ENCODE measurements around the gene TTC38.

Gene TTC38

DNA sequence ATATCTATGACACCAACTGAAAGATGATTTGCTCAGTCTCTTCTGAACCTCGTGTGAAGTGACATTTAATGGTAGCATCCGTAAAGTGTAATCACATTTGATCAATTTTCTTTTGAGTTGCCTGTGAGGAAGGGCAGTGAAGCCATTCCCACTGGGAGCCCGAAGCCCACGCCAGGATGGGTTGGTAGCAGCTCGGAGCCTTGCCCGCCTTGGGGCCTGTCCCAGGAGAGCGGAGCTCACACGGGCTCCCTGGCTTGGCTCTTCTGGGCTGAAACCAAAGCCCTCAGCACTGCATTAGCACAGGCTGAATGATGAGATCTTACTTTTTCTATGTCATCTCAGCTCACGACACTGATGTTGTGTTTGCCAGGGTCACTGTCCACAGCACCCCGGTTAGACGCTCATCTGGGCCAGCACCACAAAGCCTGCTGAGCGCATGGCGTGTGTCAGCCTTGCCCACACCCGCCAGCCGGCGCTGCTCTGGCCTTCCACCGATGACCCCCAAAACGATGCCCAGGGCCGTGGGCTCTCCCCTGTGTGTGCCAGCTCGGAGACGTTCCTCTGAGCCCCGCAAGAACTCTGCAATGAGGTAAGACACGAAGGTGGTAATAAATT is 58.4 kb downstream of the TTC38 start:
- POLR2A ChIA-PET: interaction anchor here (0.7 kb wide), 1 partner anchor 13 kb away, joined by 4 read pairs; no protein-coding TSS in a partner anchor
- H3K4me3 ChIP-seq (ENCODE audit: low read depth, low read length): no peak overlapping the region
- DNase-seq (ENCODE audit: low read depth, low spot score): no peak
- TF ChIP-seq, protein P1, sequence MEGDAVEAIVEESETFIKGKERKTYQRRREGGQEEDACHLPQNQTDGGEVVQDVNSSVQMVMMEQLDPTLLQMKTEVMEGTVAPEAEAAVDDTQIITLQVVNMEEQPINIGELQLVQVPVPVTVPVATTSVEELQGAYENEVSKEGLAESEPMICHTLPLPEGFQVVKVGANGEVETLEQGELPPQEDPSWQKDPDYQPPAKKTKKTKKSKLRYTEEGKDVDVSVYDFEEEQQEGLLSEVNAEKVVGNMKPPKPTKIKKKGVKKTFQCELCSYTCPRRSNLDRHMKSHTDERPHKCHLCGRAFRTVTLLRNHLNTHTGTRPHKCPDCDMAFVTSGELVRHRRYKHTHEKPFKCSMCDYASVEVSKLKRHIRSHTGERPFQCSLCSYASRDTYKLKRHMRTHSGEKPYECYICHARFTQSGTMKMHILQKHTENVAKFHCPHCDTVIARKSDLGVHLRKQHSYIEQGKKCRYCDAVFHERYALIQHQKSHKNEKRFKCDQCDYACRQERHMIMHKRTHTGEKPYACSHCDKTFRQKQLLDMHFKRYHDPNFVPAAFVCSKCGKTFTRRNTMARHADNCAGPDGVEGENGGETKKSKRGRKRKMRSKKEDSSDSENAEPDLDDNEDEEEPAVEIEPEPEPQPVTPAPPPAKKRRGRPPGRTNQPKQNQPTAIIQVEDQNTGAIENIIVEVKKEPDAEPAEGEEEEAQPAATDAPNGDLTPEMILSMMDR (IDR thresholded peaks at IDR 0.05; ENCODE audit: insufficient read depth, low read length, missing control alignments): no peak
- CTCF ChIA-PET: interaction anchor here (1.0 to 1.3 kb wide), 4 partner anchors 11 to 332 kb away, joined by 3 to 8 read pairs (median 4); no protein-coding TSS in a partner anchor

DNA sequence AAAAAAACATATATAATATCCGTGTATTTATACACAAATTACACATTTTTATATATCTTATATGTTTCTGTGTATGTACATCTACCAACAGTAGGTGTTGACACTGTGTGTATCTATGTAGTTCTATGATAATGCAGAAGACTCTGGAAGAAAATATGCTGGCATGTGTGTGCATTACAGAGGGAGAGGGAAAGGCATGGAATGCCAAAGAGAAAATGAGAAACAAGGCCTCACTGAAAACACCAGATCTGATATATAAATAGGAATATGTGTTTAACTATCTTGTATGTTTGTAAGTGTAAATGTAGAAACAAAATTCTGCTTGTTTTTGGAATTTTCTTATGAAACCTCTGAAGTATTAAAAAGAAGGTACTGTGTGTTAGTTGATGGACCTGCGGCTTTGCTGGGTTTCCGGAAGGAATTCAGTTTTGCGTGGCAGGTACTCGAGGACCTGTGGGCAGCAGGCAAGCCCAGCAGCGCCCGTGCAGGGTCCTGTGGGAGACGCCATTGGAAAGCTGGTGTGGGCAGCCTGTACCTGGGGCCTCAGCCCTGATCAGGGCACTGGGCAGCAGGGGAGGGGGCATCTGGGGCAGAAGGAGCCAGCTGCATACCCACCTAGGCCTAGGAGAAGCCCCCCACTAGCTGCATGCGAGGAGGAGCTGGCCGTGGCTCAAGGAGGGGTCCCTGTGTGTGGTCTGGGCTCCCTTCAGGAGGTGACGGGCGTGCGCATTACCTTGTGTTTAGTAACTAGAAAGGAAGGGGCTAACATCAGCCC is 60.1 kb downstream of the TTC38 start:
- CTCF ChIA-PET: interaction anchor here (0.8 to 1.0 kb wide), 2 partner anchors 15 to 333 kb away, joined by 3 to 4 read pairs; no protein-coding TSS in a partner anchor
- no peak for DNase-seq (ENCODE audit: low read depth, low spot score)
- no peak overlapping the region for H3K4me3 ChIP-seq (ENCODE audit: low read depth, low read length)
- TF ChIP-seq, protein P1 (IDR thresholded peaks at IDR 0.05; ENCODE audit: insufficient read depth, low read length, missing control alignments): no peak
- POLR2A ChIA-PET: no interaction called here

DNA sequence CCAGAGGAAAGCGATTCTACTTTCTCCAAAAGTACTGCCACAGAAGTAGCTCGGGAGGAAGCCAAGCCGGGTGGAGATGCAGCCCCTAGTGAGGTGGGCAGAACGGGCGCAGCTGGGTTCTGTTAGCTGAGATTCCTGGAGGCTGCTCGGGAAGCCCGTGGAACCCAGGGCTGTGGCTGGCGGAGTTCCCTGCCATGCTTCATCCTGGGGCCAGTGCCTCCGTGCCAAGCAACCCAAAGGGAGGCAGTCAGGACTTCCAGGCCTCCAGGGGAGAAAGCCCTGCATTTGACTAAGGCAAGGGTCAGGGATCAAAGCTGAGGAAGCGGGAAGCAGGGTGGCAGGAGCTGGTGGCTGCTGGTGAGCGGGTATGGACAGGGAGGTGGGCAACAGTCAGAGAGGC is 61.0 kb downstream of the TTC38 start:
- no peak overlapping the region for H3K4me3 ChIP-seq (ENCODE audit: low read depth, low read length)
- ChIA-PET POLR2A (no interaction called here), CTCF (no interaction called here)
- TF ChIP-seq, protein P1 (IDR thresholded peaks at IDR 0.05; ENCODE audit: insufficient read depth, low read length, missing control alignments): no peak
- no peak for DNase-seq (ENCODE audit: low read depth, low spot score)

DNA sequence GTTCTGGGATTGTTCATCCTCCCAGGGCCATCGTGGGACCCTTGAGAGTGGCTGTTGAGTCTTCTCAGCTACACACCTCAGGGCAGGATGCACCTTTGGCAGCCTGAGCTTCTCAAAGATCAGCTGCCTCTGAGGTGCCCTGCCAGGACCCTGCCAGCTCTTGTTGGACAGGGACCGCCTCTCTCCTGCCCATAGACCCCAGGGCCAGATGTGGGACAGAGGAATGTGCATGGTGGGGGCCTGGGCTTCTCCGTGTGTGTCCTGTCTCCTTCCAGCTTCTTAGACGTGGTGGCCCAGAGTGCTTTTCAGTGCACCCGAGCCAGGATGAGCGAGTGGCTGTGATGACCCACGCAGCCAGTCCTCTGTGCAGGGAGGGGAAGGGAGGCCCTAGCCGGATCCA is 61.8 kb downstream of the TTC38 start:
- TF ChIP-seq, protein P1 (IDR thresholded peaks at IDR 0.05; ENCODE audit: insufficient read depth, low read length, missing control alignments): no peak
- ChIA-PET POLR2A (no interaction called here), CTCF (interaction anchor here (2.1 kb wide), 1 partner anchor 335 kb away, joined by 7 read pairs; no protein-coding TSS in a partner anchor)
- DNase-seq (ENCODE audit: low read depth, low spot score): no peak
- H3K4me3 ChIP-seq (ENCODE audit: low read depth, low read length): no peak overlapping the region

DNA sequence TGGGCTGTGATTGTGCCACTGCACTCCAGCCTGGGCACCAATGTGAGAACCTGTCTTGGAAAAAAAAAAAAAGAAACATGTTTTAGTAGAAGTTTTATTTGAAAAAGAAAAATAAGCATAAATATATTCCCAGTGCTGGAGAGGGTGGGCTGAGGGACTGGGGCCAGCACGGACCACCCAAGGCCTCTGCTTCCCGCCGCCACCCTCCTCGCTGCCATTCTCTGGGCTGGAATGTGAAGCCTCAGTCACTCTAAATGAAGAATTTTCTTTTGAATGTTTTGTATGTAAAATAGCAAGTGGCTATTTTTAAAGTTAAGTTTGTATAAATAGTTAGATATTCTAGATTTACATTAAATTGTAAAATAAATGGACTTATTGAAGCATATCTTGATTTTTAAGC is 62.6 kb downstream of the TTC38 start:
- H3K4me3 ChIP-seq (ENCODE audit: low read depth, low read length): no peak overlapping the region
- DNase-seq (ENCODE audit: low read depth, low spot score): no peak
- TF ChIP-seq, protein P1 (IDR thresholded peaks at IDR 0.05; ENCODE audit: insufficient read depth, low read length, missing control alignments): no peak
- ChIA-PET CTCF (interaction anchor here (0.7 to 2.1 kb wide), 3 partner anchors 15 to 336 kb away, joined by 3 to 7 read pairs (median 4); no protein-coding TSS in a partner anchor), POLR2A (interaction anchor here (0.6 kb wide), 1 partner anchor 317 kb away, joined by 3 read pairs; no protein-coding TSS in a partner anchor)

DNA sequence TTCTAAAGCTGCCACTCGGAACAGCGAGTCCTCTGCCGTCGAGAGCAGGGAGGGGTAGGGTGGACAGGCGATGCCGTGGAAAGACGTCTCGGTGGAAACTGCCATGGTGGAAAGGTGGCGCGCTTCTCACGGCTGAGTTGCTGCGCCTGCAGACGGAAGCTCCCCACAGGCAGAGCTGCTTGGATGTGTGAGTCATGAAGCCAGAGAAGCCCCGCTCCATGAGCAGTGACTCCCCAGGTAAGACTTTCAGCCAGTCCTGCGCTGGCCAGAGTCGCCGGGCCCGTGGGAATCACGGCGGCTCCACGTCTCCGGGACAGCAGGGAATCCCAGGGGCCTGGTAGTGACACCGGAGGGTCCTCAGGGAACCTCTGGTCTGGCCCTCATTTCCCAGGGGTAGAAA is 63.7 kb downstream of the TTC38 start:
- CTCF ChIA-PET: interaction anchor here (1.0 kb wide), 1 partner anchor 16 kb away, joined by 3 read pairs; no protein-coding TSS in a partner anchor
- H3K4me3 ChIP-seq (ENCODE audit: low read depth, low read length): no peak overlapping the region
- TF ChIP-seq, protein P1 (IDR thresholded peaks at IDR 0.05; ENCODE audit: insufficient read depth, low read length, missing control alignments): no peak
- DNase-seq (ENCODE audit: low read depth, low spot score): no peak
- POLR2A ChIA-PET: no interaction called here

Data from AG04449 (cell line).